Keratinocyte (primary cell): Measurements from ENCODE around the gene TNS3.

ENCODE experiments used
- CTCF ChIP-seq, 3 experiments: IDR thresholded peaks in 1 of 3; conservative IDR thresholded peaks in 1 of 3; optimal IDR thresholded peaks in 1 of 3; 2 replicates in 2 of 3; 3 replicates in 1 of 3; pipeline versions ENCODE3 to v1.5.1; 2011; ENCODE audit warnings: low read length in 3 of 3, mild to moderate bottlenecking in 3 of 3, moderate library complexity in 2 of 3, control low read depth in 1 of 3, inconsistent platforms in 1 of 3; ENCODE audit not compliant: insufficient read depth in 2 of 3; ENCODE audit errors: extremely low read depth in 1 of 3
- EZH2 ChIP-seq: IDR thresholded peaks from one replicate; pipeline ENCODE4 v1.6.1; 2012; ENCODE audit warnings: inconsistent platforms, mild to moderate bottlenecking, low read length, moderate library complexity

GRCh38 chr7:47231032-47231431 lies 350.9 kb downstream of the TNS3 start:
- TF ChIP-seq EZH2 (no peak), CTCF (optimal IDR thresholded peaks at IDR 0.05 in 1 of 3, IDR thresholded peaks at IDR 0.05 in 1 of 3, conservative IDR thresholded peaks at IDR 0.05 in 1 of 3; ENCODE audit: extremely low read depth in 1 of 3, insufficient read depth in 2 of 3, low read length in 3 of 3) (no peak)
